22Rv1 (cell line): ENCODE measurements around the gene IPCEF1.

Experiments
- ZFX ChIP-seq: fragments of 450-650 bp; IDR thresholded peaks from 2 replicates; pipeline ENCODE4 v1.6.1; 2017; ENCODE audit warnings: antibody characterized with exemption, borderline replicate concordance
- TF ChIP-seq, protein P1 (sequence below): fragments of 450-650 bp; IDR thresholded peaks from 2 replicates; pipeline ENCODE4 v1.5.1; 2017; ENCODE audit warnings: mild to moderate bottlenecking

- TF ChIP-seq, protein P1, sequence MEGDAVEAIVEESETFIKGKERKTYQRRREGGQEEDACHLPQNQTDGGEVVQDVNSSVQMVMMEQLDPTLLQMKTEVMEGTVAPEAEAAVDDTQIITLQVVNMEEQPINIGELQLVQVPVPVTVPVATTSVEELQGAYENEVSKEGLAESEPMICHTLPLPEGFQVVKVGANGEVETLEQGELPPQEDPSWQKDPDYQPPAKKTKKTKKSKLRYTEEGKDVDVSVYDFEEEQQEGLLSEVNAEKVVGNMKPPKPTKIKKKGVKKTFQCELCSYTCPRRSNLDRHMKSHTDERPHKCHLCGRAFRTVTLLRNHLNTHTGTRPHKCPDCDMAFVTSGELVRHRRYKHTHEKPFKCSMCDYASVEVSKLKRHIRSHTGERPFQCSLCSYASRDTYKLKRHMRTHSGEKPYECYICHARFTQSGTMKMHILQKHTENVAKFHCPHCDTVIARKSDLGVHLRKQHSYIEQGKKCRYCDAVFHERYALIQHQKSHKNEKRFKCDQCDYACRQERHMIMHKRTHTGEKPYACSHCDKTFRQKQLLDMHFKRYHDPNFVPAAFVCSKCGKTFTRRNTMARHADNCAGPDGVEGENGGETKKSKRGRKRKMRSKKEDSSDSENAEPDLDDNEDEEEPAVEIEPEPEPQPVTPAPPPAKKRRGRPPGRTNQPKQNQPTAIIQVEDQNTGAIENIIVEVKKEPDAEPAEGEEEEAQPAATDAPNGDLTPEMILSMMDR, result no peak
- no peak for TF ChIP-seq ZFX
Observed at GRCh38 chr6:154202958-154203357, 153.6 kb downstream of the IPCEF1 start.
